GM18909 (cell line): ENCODE results near the gene PIGU.
"Not testable (repeated sequence)": the region's sequence is repeated elsewhere in the genome, so short reads cannot be mapped to it uniquely, and the experiment has no call there.

Source experiments
- ATAC-seq: cut with Tn5 transposase; IDR thresholded peaks from one replicate; pipeline ENCODE4 v1.9.1; 2021; ENCODE audit warnings: mild to moderate bottlenecking; ENCODE audit not compliant: unreplicated experiment, poor library complexity

Gene PIGU

DNA sequence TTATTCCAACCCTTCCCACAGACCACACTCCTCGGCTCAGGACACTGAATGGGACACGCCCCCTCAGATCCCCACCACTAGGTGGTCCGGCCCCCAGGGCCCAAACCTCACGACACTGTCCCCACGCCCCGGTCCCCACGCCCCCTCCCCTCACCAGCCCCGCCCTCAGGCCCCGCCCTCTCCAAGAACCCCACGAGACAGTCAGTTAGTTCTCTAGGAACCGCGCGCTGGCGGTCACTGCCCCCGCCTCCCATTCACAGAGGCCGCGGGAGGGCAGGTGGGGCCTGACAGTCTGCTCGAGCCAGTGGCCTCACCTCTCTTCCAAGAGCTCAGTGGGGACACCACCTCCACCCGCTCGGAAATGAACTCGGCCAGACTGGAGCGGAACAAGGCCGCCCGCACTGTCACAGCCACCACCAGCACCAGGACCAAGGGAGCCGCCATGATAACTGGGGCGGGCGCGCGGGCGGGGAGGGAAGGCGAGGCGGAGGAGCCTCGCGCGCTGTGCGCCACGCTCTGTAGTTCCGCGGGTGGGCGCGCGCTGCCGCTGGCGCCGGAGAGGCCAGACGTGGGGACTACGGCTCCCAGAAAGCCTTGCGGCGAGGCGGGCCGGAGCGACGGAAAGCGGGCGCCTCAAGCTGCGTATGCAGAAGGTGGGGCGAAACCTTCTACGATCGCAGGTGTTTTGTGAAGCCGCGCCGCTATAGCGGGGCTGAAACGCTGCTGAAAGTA is at the start of gene PIGU:
Gene PIGU, minus strand, starts transcription at position 451 of the 732 bp plus-strand sequence. Its CDS starts 7 bp downstream, at position 444.
- ATAC-seq = peak; percentile 91

- no peak for ATAC-seq
Observed at GRCh38 chr20:34724172-34724571, 47.3 kb upstream of the PIGU start.

GRCh38 chr20:34722560-34722959 is 45.7 kb upstream of the PIGU start:
- not testable (repeated sequence) for ATAC-seq

- no peak for ATAC-seq
Observed at GRCh38 chr20:34720266-34720665, 43.4 kb upstream of the PIGU start.

DNA sequence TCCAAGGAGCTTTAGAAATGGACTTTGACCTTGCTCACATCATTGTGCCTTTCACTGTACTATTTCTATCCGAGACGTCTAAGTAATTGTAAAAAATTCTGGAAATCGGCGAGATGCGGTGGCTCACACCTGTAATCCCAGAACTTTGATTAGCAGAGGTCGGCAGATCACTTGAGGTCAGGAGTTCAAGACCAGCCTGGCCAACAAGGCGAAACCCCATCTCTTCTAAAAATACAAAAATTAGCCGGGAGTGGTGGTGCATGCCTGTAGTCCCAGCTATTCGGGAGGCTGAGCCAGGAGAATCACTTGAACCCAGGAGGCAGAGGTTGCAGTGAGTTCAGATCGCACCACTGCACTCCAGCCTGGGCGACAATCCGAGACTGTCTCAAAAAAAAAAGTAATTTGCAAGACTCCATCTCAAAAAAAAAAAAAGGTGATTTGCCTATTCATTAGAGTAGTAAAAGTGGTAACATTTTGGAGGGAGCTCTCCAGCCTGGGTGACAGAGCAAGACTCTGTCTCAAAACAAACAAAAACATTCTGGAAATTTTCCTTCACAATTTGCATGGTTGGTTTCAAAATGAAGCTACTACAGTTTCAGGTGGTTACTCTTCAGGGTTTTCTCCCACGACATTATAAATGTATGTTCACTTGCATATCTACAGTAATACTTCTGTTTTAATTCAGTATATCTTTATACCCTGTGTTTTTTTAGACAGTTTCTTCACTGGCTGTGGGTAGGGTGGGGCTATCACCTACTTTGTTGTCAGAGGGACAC is 42.5 kb upstream of the PIGU start:
- ATAC-seq = peak; percentile 84

- ATAC-seq = no peak
Observed at GRCh38 chr20:34717230-34718095, 40.6 kb upstream of the PIGU start.

GRCh38 chr20:34716921-34717229 is 40.0 kb upstream of the PIGU start:
- no peak for ATAC-seq

- ATAC-seq = no peak
Observed at GRCh38 chr20:34715384-34715783, 38.5 kb upstream of the PIGU start.

DNA sequence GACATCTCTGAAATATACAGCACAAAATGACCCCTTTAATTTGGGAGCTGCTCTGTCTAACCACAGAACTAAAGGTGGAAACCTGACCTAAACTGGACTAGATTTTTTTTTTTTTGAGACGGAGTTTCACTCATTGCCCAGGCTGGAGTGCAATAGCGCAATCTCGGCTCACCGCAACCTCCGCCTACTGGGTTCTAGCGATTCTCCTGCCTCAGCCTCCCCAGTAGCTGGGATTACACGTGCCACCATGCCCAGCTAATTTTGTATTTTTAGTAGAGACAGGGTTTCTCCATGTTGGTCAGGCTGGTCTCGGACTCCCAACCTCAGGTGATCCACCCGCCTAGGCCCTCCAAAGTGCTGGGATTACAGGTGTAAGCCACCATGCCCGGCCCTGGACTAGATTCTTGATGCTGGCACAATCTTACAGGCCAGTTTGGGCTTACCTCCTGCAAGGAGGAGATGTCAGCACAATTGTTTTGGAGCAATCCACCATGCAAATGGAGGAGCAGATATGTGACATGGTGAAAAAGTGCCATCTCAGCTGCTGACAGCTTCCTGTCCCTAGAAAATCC is 37.1 kb upstream of the PIGU start:
- not testable (repeated sequence) for ATAC-seq

DNA sequence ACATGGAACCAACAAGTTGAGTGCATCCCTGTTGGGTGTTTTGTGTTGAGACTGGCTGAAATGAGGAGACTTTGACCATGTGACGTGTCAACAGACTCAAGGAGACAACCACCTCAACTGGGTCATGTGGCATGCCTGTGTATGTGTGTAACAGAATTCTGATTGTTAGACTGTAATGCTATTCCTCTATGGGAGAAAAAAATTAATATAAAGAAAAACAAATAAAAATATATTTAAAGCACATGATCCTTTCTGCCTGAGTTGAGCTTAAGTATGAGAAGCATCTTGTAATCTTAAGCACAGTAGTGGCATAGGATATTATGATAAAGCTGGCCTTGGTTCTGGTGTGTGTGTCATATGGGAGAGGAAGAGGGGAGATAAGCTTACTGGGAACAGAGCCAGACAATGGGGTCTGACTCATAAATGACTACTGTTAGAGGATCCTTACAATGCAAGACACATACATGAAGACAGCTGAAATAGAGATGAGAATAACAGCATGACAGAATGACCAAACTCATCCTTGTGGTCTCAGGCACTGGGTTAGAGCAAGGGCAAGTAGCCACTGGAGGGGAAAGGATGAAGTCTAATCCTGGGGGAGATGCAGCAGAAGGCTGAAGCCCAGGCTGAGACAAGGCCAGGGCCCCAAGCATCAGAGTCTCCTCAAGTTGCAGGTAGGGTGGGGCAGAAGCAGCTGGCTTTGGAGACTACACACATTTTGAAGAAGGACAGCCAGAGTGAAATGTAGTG is 36.5 kb upstream of the PIGU start:
- no peak for ATAC-seq

DNA sequence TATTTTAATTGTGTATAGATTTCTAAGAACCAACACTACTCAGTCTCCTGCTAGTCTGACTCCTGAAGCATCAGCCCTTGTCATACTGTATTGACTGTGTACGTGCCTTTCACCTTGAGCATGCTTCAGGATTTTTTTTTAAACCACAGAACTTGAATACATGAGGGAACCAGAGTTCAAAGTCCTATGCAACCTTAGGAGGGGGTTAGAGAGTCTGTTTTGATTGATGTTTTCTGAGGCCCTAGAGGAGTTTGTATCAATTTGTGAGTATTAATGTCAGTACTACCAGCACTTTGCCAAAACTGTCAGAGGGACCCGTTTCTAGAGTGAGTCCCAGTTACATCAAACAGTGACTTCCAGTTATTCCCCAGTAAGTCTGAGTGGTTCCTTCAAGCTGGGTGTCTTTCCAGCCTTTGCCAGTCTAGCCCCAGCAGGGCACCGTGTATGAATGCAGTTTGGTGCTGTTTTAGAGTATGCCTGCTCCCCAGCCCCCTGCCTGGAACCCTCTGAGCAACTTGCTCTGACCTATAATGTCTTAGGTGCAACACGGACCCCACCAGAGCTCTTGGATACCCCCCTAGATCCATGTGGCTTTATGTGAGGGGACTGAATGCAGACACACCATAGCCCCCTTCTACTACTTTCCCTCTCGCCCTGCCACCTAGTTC is 35.8 kb upstream of the PIGU start:
- no peak for ATAC-seq

- no peak for ATAC-seq
Observed at GRCh38 chr20:34711813-34712430, 35.0 kb upstream of the PIGU start.

GRCh38 chr20:34710861-34711574 is 34.1 kb upstream of the PIGU start:
- no peak for ATAC-seq

DNA sequence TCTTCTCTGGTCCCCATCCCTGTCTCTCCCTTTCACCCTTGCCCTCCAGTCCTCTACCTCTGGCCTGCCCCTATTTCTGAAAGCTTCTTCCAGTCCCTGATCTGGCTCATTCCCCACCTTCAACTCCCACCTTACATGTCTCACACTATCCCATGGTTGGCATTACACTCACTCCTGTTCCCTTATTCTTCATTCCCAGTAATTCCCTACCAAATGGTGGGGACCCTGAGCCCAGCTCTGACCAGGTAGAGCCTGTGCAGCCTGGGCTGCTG is 33.6 kb upstream of the PIGU start:
- no peak for ATAC-seq

- peak; percentile 41 for ATAC-seq
Observed at GRCh38 chr20:34709831-34710567, 33.1 kb upstream of the PIGU start.

DNA sequence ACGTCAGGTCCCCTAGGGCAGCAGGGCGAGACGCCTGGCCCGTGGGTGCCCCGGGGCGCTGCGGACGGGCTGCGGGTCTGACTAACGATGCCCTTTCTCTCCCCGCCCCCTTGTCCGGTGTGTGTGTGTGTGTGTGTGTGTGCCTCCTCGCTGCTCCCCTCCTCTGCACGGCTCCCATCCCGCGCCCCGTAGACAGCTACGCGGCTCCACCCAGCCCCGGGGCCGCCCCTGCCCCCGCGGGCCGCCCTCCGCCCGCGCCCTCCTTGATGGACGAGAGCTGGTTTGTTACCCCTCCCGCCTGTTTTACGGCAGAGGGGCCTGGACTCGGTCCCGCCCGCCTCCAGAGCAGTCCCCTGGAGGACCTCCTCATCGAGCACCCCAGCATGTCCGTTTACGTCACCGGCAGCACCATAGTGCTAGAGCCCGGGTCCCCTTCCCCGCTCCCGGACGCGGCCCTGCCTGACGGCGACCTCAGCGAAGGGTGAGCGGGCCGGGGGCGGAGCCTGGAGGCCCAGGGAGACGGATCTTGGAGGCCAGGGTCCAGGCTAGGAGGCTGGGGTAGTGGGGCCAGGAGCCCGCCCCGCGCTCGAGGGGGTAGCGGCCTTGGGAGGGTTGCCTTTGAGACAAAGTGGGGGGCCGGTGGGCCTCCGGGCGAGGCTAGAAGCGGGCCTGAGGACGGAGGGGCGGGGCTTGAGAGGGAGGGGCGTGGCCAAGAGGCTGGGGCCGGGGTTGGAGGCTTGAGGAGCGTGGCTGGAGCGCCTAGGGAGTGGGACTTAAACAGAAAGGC is 32.3 kb upstream of the PIGU start:
- ATAC-seq = peak; percentile 50

GRCh38 chr20:34708621-34709043 is 31.7 kb upstream of the PIGU start:
- ATAC-seq = no peak
